GM12891 (cell line): ENCODE data around the gene PIK3R1.

Experiments
- DNase-seq: peaks from one replicate; pipeline ENCODE4 v3.0.0; 2011; ENCODE audit warnings: low spot score; ENCODE audit not compliant: insufficient read length
- FAIRE-seq: peaks from 2 replicates; lab custom pipeline; 2011; peaks lifted over from hg19 to GRCh38; lab: Jason Lieb, UNC
- PAX5 ChIP-seq: IDR thresholded peaks from 2 replicates; pipeline ENCODE4 v1.6.1; 2011; ENCODE audit warnings: low read length, moderate library complexity, mild to moderate bottlenecking; ENCODE audit not compliant: insufficient read depth, severe bottlenecking
- POLR2A ChIP-seq: IDR thresholded peaks from 2 replicates; pipeline ENCODE4 v1.6.1; 2011; ENCODE audit warnings: low read depth, low read length, control low read depth
- POLR2AphosphoS5 ChIP-seq: IDR thresholded peaks from 2 replicates; pipeline ENCODE4 v1.6.1; 2011; ENCODE audit warnings: low read depth, low read length, control low read depth
- POU2F2 ChIP-seq: IDR thresholded peaks from 2 replicates; pipeline ENCODE4 v1.6.1; 2011; ENCODE audit warnings: low read depth, mild to moderate bottlenecking, control low read depth, low read length, moderate library complexity
- SPI1 ChIP-seq: IDR thresholded peaks from 2 replicates; pipeline ENCODE4 v1.6.1; 2011; ENCODE audit warnings: low read depth, low read length, control low read depth
- TAF1 ChIP-seq: IDR thresholded peaks from 2 replicates; pipeline ENCODE4 v1.6.1; 2011; ENCODE audit warnings: low read depth, low read length, control low read depth

PIK3R1 gene

DNA sequence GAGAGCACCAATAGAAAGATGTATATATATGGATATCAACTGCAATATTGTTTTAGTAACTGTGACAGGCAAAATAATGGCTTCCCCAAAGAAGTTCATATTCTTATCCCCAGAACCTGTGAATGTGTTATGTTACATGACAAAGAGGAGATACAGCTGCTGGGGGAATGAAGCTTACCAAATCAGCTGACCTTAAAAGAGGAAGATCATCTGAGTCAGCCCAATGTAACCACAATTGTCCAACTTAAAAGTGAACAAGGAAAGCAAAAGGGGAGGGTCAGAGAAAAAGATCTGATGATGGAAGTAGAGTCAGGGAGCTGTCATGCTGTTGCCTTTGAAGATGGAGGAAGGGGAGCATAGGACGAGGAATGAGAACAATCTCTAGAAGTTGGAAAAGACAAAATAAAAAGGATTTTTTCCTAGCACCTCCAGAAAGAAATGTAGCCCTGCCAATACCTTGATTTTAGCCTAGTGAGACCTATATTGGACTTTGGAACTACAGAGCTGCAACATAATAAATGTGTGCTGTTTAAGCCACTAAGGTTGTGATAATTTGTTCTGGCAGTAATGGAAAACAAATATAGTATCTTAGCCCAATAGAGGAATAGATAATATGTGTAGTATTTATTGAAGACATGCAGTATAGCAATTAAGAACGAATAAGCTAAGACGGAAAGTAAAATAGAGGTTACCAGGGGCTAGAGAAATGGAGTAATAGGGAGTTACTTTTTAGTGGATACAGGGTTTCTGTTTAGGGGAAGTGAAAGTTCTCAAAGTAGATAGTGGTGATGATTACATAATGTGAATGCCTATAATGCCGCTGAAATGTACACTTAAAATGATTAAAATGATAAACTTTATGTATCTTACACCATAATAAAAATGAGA is 115.9 kb downstream of the PIK3R1 start:
- DNase-seq, result no peak
- no peak for FAIRE-seq
- no peak for TF ChIP-seq POLR2AphosphoS5
- no peak for TF ChIP-seq POU2F2
- no peak for TF ChIP-seq PAX5
- TF ChIP-seq SPI1, result peak; percentile 95
- no peak for TF ChIP-seq POLR2A

DNA sequence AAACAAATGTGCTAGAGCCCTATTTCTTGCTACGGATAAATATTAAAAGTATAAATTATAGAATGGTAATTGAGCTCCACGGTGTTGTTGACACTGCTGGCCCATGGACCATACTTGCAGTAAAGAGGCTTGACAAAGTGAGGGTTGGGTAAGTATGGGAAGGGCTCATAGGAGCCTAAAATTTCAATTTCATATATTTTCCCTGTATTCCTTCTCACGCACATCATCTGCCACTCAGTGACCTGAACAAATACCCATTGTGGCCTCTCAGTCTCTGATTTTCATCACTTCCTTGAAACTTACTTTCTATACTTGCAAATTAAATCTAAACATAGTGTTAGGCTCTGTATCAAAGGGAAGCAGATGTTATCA is 116.5 kb downstream of the PIK3R1 start:
- TF ChIP-seq SPI1 (no peak), POLR2A (no peak), POU2F2 (no peak), TAF1 (no peak), POLR2AphosphoS5 (no peak), PAX5 (no peak)
- DNase-seq, result no peak
- no peak for FAIRE-seq

GRCh38 chr5:68332556-68332955 is 117.0 kb downstream of the PIK3R1 start:
- TF ChIP-seq POLR2AphosphoS5, result no peak
- TF ChIP-seq SPI1, result no peak
- TF ChIP-seq POU2F2, result no peak
- no peak for TF ChIP-seq TAF1
- no peak for TF ChIP-seq POLR2A
- no peak for TF ChIP-seq PAX5
- DNase-seq (no peak), FAIRE-seq (no peak)

DNA sequence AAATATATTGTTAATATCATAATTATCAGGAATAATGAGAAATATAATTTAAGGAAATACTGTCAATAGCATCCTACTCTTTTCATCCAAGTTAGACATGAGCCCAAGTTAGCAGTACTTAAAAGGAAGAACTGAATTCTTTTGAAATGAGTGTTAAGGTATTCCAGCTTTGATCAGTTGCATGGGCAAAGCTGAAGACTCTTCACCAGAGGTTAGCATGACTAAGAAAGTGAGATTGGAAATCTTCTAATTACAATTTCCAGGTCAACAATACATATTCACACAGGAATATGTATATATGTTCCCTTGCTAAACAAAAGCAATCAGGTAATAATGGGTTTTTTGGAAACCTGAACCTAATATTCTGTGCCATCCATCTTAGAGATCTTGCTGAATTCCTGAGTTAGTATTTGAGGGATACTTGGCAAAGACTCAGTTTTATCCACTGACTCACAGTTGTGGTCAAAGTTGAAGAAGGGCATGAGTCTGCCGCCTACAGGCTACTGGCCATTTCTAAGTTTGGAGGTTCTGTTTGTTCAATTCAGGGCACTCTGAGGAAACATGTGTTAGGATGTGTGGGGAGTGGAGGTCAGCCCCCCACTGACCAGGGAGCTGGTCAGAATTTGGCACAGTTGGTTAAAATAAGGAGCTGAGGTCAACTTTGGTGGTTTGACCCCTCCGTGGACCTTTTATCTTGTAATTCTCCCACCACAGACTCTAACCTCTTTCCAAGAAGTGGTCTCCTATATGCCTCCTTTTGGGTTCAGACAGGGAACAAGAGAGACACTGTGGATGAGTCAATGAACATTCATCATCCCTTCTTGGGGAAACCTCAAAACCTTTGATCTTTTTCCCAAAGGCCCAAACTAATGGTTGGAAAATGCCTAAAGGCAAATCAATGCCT is 118.3 kb downstream of the PIK3R1 start:
- FAIRE-seq (no peak), DNase-seq (no peak)
- TF ChIP-seq TAF1 (no peak), SPI1 (no peak), POU2F2 (no peak), PAX5 (no peak), POLR2A (no peak), POLR2AphosphoS5 (no peak)

- no peak for DNase-seq
- FAIRE-seq, result no peak
- TF ChIP-seq SPI1 (no peak), POU2F2 (no peak), POLR2A (no peak), PAX5 (no peak), POLR2AphosphoS5 (no peak), TAF1 (no peak)
Measured at GRCh38 chr5:68334553-68334886, 119.0 kb downstream of the PIK3R1 start.

DNA sequence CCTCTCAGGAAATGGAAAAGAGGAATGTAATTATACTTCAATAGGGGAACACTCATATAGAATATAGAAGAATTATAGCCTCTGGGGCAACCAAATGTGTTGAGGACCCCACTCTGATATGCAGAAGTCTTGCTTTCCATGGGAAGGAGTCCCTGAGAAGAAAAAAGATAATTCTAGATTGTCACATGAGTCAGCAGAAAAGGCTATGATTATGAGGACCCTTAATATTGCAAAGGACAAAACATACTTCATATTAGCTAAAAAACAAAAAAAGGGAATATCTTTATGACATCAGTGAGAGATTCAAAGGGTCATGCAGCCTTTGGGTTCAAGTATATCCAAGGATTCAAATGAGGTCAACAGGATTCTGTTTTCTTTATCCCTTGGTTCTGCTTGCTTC is 119.5 kb downstream of the PIK3R1 start:
- no peak for FAIRE-seq

GRCh38 chr5:68336200-68336599 is 120.6 kb downstream of the PIK3R1 start:
- TF ChIP-seq TAF1, result no peak
- no peak for TF ChIP-seq PAX5
- no peak for TF ChIP-seq SPI1
- no peak for TF ChIP-seq POLR2A
- TF ChIP-seq POU2F2, result no peak
- no peak for TF ChIP-seq POLR2AphosphoS5
- DNase-seq (no peak), FAIRE-seq (no peak)

More for the DNA sequence above, 119.5 kb downstream of the PIK3R1 start:
- no peak for DNase-seq
- TF ChIP-seq POLR2A (no peak), POU2F2 (no peak), POLR2AphosphoS5 (no peak), TAF1 (no peak), SPI1 (no peak), PAX5 (no peak)

- FAIRE-seq, result no peak
- no peak for DNase-seq
- TF ChIP-seq POU2F2, result no peak
- no peak for TF ChIP-seq TAF1
- TF ChIP-seq POLR2AphosphoS5, result no peak
- TF ChIP-seq SPI1, result no peak
- TF ChIP-seq POLR2A, result no peak
Measured at GRCh38 chr5:68337235-68337634, 121.7 kb downstream of the PIK3R1 start.

GRCh38 chr5:68339921-68340321 is 124.4 kb downstream of the PIK3R1 start:
- FAIRE-seq (no peak), DNase-seq (no peak)
- no peak for TF ChIP-seq PAX5
- no peak for TF ChIP-seq SPI1
- TF ChIP-seq POLR2A, result no peak
- TF ChIP-seq POU2F2, result no peak
- TF ChIP-seq TAF1, result no peak
- no peak for TF ChIP-seq POLR2AphosphoS5
